Endothelial cell of umbilical vein (primary cell): Measurements from ENCODE around the gene PAX8. TPM values are rescaled to one million over a fixed set of nuclear protein-coding genes. Genes with fewer than 3 reads are reported as not detected.

ENCODE experiments used
- BruUV-seq: library from RNA; stranded (reverse); fragments of 400-500 nt; replicated peaks from 2 replicates; lab custom pipeline; 2021; lab: Mats Ljungman, UMichigan
- CTCF ChIA-PET: fragments of 300-600, 350-600 bp; sonication (Branson Sonifier 250); formaldehyde crosslinking; loops from one replicate; lab custom pipeline; 2021; ENCODE audit warnings: antibody characterized with exemption, inconsistent platforms; lab: Charles Lee
- POLR2A ChIA-PET: fragments of 300-600, 350-600 bp; sonication (Branson Sonifier 250); formaldehyde crosslinking; loops from one replicate; lab custom pipeline; 2021; ENCODE audit warnings: antibody characterized with exemption, inconsistent platforms; lab: Charles Lee
- DNase-seq: peaks from one replicate; pipeline ENCODE4 v3.0.0-alpha.2; 2011; ENCODE audit warnings: low read depth, low spot score
- FAIRE-seq: peaks from 2 replicates; lab custom pipeline; 2011; peaks lifted over from hg19 to GRCh38; lab: Jason Lieb, UNC
- H2AFZ ChIP-seq: 2 replicates; pipeline ENCODE4 v1.6.0; 2012; ENCODE audit warnings: low read depth, low read length, control low read depth, inconsistent platforms
- H3K27ac ChIP-seq: 2 replicates; pipeline ENCODE4 v1.5.1; 2011; ENCODE audit warnings: low read depth, mild to moderate bottlenecking, control low read depth, low read length, moderate library complexity; ENCODE audit not compliant: insufficient read depth
- H3K27me3 ChIP-seq, 2 experiments: 2 replicates each; pipeline versions ENCODE4 v1.6.0 to v1.6.1; 2011; ENCODE audit warnings: low read length in 2 of 2, mixed read lengths in 1 of 2; ENCODE audit not compliant: control insufficient read depth in 2 of 2, insufficient read depth in 2 of 2
- H3K36me3 ChIP-seq, 2 experiments: 2 replicates in 1 of 2; 3 replicates in 1 of 2; pipeline ENCODE4 v1.5.1; 2011; ENCODE audit warnings: low read length in 2 of 2, mild to moderate bottlenecking in 1 of 2, moderate library complexity in 1 of 2; ENCODE audit not compliant: control insufficient read depth in 2 of 2, insufficient read depth in 2 of 2; ENCODE audit errors: extremely low read depth in 1 of 2
- H3K4me1 ChIP-seq: 3 replicates; pipeline ENCODE4 v1.5.1; 2011; ENCODE audit warnings: mild to moderate bottlenecking, low read length; ENCODE audit not compliant: control insufficient read depth, insufficient read depth; ENCODE audit errors: extremely low read depth
- H3K4me2 ChIP-seq: 2 replicates; pipeline ENCODE4 v1.6.1; 2011; ENCODE audit warnings: low read length, control low read depth, mixed read lengths; ENCODE audit not compliant: insufficient read depth
- H3K4me3 ChIP-seq, 3 experiments: fragments of 200-600 bp in 1 of 3; sonication (generic), shearing (Covaris generic) in 1 of 3; replicated peaks in 1 of 3; 2 replicates each; pipeline ENCODE4 v1.5.1; 2011 to 2016; ENCODE audit warnings: control low read depth in 3 of 3, low read length in 3 of 3, mild to moderate bottlenecking in 2 of 3, inconsistent platforms in 1 of 3, low read depth in 1 of 3, moderate library complexity in 1 of 3; ENCODE audit not compliant: insufficient read depth in 1 of 3
- H3K79me2 ChIP-seq: 2 replicates; pipeline ENCODE4 v1.6.0; 2012; ENCODE audit warnings: low read length, inconsistent platforms; ENCODE audit not compliant: control insufficient read depth, insufficient read depth
- H3K9ac ChIP-seq: replicated peaks from 2 replicates; pipeline ENCODE3; 2011; ENCODE audit warnings: low read length, control low read depth; ENCODE audit not compliant: insufficient read depth; ENCODE audit errors: extremely low read depth
- H3K9me1 ChIP-seq: replicated peaks from 3 replicates; pipeline ENCODE4 v1.6.0; 2011; ENCODE audit warnings: mild to moderate bottlenecking, low read length; ENCODE audit not compliant: control insufficient read depth, insufficient read depth; ENCODE audit errors: extremely low read depth
- H3K9me3 ChIP-seq: replicated peaks from 2 replicates; pipeline ENCODE4 v1.5.1; 2012; ENCODE audit warnings: low read length, inconsistent platforms; ENCODE audit not compliant: control insufficient read depth, insufficient read depth
- H4K20me1 ChIP-seq: replicated peaks from 2 replicates; pipeline ENCODE3; 2011; ENCODE audit warnings: mild to moderate bottlenecking, low read length; ENCODE audit not compliant: control insufficient read depth, insufficient read depth; ENCODE audit errors: extremely low read depth
- EZH2 ChIP-seq: IDR thresholded peaks from 2 replicates; pipeline ENCODE4 v1.6.1; 2012; ENCODE audit warnings: borderline replicate concordance, low read depth, mild to moderate bottlenecking, moderate library complexity, low read length, inconsistent platforms; ENCODE audit not compliant: severe bottlenecking
- FOS ChIP-seq: IDR thresholded peaks from 2 replicates; pipeline ENCODE4 v1.6.1; 2011; ENCODE audit warnings: mild to moderate bottlenecking, low read length, moderate library complexity, borderline replicate concordance; ENCODE audit not compliant: insufficient read depth
- GATA2 ChIP-seq: IDR thresholded peaks from 2 replicates; pipeline ENCODE4 v1.7.0; 2011; ENCODE audit warnings: low read depth, mild to moderate bottlenecking, moderate library complexity, mixed read lengths, low read length; ENCODE audit not compliant: insufficient read length, insufficient read depth
- JUN ChIP-seq: IDR thresholded peaks from 2 replicates; pipeline ENCODE4 v1.6.1; 2011; ENCODE audit warnings: borderline replicate concordance, low read depth; ENCODE audit not compliant: insufficient read length, insufficient read depth
- MYC ChIP-seq: IDR thresholded peaks from one replicate; pipeline ENCODE4 v1.6.1; 2011; ENCODE audit warnings: mild to moderate bottlenecking, low read depth, low read length
- POLR2A ChIP-seq: IDR thresholded peaks from 2 replicates; pipeline ENCODE4 v1.6.1; 2012; ENCODE audit warnings: low read depth, mild to moderate bottlenecking, control low read depth, low read length
- POLR2AphosphoS5 ChIP-seq: IDR thresholded peaks from 2 replicates; pipeline ENCODE4 v1.6.1; 2012; ENCODE audit warnings: low read depth, mild to moderate bottlenecking, control low read depth, low read length, moderate library complexity; ENCODE audit not compliant: insufficient read depth
- dilution Hi-C: fragments of 300-500 bp; cut with MboI; formaldehyde crosslinking; loops from one replicate; pipeline ENCODE4 v1.15.0; 2019; ENCODE audit warnings: low sequenced_read_pairs; ENCODE audit not compliant: extremely low pct_ligation_motif_present
- intact Hi-C: fragments of 100-400 bp; cut with micrococcal nuclease; formaldehyde crosslinking; loops from one replicate; pipeline ENCODE4 v1.10.0; 2022
- polyA plus RNA-seq, 4 experiments: library from polyadenylated mRNA; depleted of rRNA in 3 of 4; stranded (reverse) in 3 of 4; unstranded in 1 of 4; fragments of >200 nt; gene quantifications; 2 replicates each; pipeline versions ENCODE4 v1.2.1 to v1.2.3, GENCODE V29; 2011 to 2012; ENCODE audit warnings: missing spikeins in 1 of 4
- total RNA-seq: library from RNA; stranded (reverse); gene quantifications from 2 replicates; pipeline ENCODE4 v1.2.3, GENCODE V29; 2021
- TF ChIP-seq, protein P1 (sequence below), 2 donors: IDR thresholded peaks; 1 replicate in 1 of 2; 2 replicates in 1 of 2; pipeline ENCODE4 v1.5.1; 2011; ENCODE audit warnings: low read length in 2 of 2, mild to moderate bottlenecking in 2 of 2, moderate library complexity in 2 of 2, control low read depth in 1 of 2, inconsistent platforms in 1 of 2, low read depth in 1 of 2; ENCODE audit not compliant: insufficient read depth in 1 of 2; ENCODE audit errors: extremely low read depth in 1 of 2
- TF ChIP-seq, protein P2 (sequence below): IDR thresholded peaks from 2 replicates; pipeline ENCODE4 v1.6.1; 2011; ENCODE audit not compliant: insufficient read depth, insufficient read length

Gene PAX8
- total and polyA plus RNA-seq, 2 donors (not counting 3 experiments of a cell fraction or from before 2014, with no cell fraction given) = 0.22 to 0.62 TPM

DNA sequence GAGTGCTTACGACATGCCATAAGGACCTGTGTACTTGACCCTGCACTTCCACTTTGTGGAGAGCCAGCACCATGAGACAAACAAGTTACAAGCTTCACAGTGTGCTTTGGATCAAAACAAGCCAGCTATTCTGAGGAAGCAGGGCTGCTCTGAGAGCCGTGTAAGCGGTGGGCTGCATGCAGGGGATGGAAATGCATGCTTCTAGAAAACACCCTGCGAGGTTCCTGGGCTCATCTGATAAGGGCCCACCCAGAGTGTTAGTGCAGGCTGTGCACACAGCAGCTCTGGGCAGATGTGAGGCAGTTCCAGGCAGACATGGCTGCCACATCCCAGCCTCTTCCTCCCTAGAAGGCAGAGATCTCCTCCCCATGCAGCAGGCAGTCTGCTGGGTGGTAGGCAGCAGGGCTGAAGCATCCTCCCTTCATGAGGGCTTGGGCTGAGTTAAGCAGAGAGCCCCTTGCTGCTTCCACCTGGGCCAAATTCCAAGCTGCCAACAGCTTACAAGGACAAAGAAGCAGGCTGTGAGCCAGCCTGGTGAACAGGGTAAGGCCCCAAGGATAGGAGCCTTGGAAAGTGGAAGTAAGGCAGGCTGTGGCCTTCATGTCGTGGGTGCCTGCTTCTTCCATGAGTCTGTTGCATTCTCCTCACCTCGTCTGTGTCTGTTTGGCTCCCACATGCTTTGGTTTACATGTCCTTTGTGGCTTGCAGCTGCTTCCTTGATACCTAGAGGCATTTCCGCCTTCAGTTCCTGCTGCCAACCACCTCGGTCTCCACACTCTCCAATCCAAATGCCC is 97.3 kb downstream of the PAX8 start:
- H3K4me1 ChIP-seq = no peaks in the 10 kb centered on the region
- H3K4me2 ChIP-seq = no peak overlapping the region
- H3K27me3 ChIP-seq = peaks cover 0 to 2% of the 10 kb centered on the region in 2 experiments
- dilution Hi-C loops (no loop called here), intact Hi-C loops (no loop called here)
- H3K9me3 ChIP-seq = no peaks in the 10 kb centered on the region
- no peaks in the 10 kb centered on the region for H3K9me1 ChIP-seq
- H2AFZ ChIP-seq = no peak overlapping the region
- POLR2A ChIA-PET = no interaction called here
- H4K20me1 ChIP-seq = no peaks in the 10 kb centered on the region
- CTCF ChIA-PET = interaction anchor here (1.0 to 4.2 kb wide), 5 partner anchors 11 to 44 kb away, joined by 3 to 29 read pairs (median 4); no protein-coding TSS in a partner anchor
- no peak for FAIRE-seq
- no peak overlapping the region for H3K4me3 ChIP-seq
- no peaks in the 10 kb centered on the region for H3K79me2 ChIP-seq
- no peaks in the 10 kb centered on the region for H3K36me3 ChIP-seq
- H3K27ac ChIP-seq = no peak overlapping the region
- TF ChIP-seq, protein P1, sequence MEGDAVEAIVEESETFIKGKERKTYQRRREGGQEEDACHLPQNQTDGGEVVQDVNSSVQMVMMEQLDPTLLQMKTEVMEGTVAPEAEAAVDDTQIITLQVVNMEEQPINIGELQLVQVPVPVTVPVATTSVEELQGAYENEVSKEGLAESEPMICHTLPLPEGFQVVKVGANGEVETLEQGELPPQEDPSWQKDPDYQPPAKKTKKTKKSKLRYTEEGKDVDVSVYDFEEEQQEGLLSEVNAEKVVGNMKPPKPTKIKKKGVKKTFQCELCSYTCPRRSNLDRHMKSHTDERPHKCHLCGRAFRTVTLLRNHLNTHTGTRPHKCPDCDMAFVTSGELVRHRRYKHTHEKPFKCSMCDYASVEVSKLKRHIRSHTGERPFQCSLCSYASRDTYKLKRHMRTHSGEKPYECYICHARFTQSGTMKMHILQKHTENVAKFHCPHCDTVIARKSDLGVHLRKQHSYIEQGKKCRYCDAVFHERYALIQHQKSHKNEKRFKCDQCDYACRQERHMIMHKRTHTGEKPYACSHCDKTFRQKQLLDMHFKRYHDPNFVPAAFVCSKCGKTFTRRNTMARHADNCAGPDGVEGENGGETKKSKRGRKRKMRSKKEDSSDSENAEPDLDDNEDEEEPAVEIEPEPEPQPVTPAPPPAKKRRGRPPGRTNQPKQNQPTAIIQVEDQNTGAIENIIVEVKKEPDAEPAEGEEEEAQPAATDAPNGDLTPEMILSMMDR (IDR thresholded peaks at IDR 0.05; ENCODE audit: extremely low read depth in 1 of 2, insufficient read depth in 1 of 2, low read depth in 1 of 2, low read length in 2 of 2) = no peak
- TF ChIP-seq POLR2A (no peak), JUN (no peak), GATA2 (no peak), MYC (no peak), EZH2 (no peak), FOS (no peak), POLR2AphosphoS5 (no peak)
- TF ChIP-seq, protein P2, sequence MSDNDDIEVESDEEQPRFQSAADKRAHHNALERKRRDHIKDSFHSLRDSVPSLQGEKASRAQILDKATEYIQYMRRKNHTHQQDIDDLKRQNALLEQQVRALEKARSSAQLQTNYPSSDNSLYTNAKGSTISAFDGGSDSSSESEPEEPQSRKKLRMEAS = no peak
- BruUV-seq = no TSS peak
- DNase-seq = peak; percentile 12
- H3K9ac ChIP-seq = no peak overlapping the region
